GM12864 (cell line): ENCODE results near the gene SLC24A3.

Experiments
- DNase-seq: peaks from one replicate; pipeline ENCODE4 v3.0.0-alpha.2; 2011; ENCODE audit warnings: low read depth
- H3K4me3 ChIP-seq: 2 replicates; pipeline ENCODE4 v1.5.1; 2011; ENCODE audit warnings: mild to moderate bottlenecking, low read depth, low read length, control low read depth
- TF ChIP-seq, protein P1 (sequence below): IDR thresholded peaks from 2 replicates; pipeline ENCODE4 v1.5.1; 2011; ENCODE audit warnings: low read depth, mild to moderate bottlenecking, moderate library complexity, low read length, control low read depth, inconsistent platforms; ENCODE audit errors: missing control alignments

SLC24A3 gene

DNA sequence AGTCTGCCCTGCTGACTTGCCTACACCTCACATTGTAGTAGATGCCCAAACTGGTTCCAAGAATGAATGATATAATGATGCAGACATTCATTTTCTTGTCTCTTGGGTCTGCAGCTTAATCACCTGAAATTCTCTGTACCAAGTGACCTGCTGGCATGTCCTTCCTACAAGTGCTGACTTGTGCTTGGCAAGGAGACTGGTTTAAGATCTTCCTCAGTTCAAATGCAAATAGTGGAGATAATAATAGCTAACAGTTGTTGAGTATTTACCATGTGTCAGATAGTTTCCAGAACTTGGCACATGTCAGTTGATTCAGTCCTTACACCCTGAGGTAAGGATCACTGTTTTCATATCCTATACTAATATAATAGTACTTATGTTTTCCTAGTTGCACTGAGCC, 223.4 kb downstream of the SLC24A3 start:
- DNase-seq: no peak
- no peak overlapping the region for H3K4me3 ChIP-seq
- TF ChIP-seq, protein P1, sequence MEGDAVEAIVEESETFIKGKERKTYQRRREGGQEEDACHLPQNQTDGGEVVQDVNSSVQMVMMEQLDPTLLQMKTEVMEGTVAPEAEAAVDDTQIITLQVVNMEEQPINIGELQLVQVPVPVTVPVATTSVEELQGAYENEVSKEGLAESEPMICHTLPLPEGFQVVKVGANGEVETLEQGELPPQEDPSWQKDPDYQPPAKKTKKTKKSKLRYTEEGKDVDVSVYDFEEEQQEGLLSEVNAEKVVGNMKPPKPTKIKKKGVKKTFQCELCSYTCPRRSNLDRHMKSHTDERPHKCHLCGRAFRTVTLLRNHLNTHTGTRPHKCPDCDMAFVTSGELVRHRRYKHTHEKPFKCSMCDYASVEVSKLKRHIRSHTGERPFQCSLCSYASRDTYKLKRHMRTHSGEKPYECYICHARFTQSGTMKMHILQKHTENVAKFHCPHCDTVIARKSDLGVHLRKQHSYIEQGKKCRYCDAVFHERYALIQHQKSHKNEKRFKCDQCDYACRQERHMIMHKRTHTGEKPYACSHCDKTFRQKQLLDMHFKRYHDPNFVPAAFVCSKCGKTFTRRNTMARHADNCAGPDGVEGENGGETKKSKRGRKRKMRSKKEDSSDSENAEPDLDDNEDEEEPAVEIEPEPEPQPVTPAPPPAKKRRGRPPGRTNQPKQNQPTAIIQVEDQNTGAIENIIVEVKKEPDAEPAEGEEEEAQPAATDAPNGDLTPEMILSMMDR: no peak

DNA sequence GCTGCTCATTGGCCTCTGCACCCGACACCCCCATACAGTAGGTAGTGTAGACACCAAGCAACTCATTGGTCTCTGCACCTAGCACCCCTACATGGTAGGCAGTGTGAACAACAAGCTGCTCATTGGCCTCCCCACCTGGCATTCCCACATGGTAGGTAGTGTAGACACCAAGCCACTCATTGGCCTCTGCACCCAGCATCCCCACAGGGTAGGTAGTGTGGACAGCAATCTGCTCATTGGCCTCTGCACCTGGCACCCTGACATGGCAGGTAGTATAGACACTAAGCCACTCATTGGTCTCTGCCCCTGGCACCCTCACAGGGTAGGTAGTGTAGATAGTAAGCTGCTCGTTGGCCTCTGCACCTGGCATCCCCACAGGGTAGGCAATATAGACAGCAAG, 226.0 kb downstream of the SLC24A3 start:
- DNase-seq: no peak
- no peak overlapping the region for H3K4me3 ChIP-seq
- TF ChIP-seq, protein P1: no peak

DNA sequence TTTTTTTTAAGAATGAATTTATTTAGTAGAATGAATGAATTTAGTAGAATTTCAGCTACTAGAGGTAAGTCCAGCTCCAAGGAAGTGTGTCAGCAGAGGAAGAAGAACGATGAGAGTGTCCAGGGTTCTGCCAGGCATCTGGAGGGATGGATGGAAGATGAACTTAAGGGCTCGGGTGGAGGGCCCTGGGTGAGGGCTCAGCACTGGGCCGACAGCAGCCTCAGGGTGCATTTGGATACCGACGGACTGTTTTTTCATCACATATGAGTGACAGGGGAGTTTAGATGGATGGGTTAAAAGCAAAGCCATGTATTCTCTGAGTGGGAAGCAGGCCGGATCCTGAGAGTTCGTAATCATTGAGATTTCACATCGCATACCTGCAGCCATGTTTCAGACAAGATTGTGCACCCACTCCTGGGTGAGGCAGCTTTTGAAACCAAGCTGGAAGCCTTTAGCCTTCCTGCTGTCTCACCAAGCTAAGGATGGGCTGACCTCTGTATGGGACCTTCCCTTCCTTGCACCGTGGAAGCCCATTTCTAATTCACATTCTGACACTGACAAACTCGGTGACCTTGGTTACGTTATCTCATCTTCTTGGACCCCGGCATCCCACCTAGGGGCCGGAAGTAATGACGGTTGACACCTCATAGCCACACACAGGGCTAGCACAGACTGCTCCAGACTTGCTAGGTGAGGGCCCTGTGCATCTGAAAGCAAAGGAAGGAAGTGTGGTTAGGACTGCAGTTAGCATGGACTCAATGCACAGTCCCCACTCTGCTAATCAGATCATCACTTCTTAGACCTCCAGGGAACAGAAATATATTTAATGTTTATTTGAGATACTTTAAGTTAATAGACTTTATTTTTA, 228.5 kb downstream of the SLC24A3 start:
- no peak for DNase-seq
- TF ChIP-seq, protein P1: no peak
- no peak overlapping the region for H3K4me3 ChIP-seq

DNA sequence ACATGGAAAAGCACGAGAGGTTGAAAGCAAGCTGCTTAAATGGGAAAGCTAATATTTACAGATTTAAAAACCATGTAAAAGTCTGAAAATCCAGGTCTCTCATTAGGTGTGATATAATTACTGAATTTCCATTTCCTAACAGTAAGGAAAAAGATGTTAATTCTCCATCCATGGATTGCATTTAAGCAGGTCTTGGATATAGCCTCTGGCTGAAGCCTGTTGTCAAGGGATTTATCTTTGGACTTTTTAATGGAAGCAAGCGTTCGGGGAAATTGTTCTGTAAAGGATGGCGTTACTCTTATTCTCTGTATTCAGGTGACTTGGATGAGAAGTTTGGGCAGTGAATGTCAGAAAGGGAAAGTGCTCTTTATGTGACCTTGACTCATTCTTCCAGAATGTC, 233.8 kb downstream of the SLC24A3 start:
- no peak overlapping the region for H3K4me3 ChIP-seq
- DNase-seq: no peak
- TF ChIP-seq, protein P1: no peak

DNA sequence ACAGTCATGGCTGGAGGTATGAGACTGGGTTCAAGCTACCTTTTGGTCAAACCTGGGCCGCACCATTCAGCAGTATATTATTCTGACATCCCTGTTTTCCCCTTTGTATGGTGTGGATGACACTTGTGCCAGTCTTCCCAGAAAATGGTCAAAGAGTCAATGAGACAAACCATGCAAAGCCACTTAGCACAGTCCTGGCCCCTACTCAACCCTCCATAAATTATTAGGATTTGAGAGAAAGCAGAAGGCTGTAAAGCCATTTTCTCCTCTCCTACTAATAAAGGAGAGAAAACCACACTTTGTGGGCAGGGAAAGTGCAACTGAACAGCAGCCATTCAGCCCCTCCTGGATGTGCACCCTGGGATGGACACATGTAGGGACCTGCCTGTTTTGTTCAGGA, 236.2 kb downstream of the SLC24A3 start:
- DNase-seq: no peak
- TF ChIP-seq, protein P1: no peak
- H3K4me3 ChIP-seq: no peak overlapping the region

DNA sequence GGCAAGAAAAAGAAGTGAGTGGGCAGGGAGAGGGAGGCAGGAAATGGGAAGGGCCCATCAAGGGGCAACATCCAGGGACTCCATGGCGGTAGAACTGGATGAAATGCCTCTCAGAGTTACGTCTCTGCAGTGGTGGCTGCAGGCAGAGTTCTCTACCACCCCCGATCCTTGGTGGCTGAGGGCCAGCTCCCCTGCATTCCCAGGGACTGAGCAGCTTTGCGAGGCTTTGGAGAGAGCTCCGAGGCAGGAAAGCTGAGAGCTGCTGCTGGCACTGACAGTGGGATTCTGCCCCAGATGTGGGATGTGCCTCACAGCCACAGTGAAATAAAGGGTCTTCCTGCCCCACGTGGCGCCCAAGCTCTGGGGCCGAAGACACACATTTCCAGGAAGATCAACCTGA, 236.6 kb downstream of the SLC24A3 start:
- TF ChIP-seq, protein P1: no peak
- no peak for DNase-seq
- H3K4me3 ChIP-seq: no peak overlapping the region

DNA sequence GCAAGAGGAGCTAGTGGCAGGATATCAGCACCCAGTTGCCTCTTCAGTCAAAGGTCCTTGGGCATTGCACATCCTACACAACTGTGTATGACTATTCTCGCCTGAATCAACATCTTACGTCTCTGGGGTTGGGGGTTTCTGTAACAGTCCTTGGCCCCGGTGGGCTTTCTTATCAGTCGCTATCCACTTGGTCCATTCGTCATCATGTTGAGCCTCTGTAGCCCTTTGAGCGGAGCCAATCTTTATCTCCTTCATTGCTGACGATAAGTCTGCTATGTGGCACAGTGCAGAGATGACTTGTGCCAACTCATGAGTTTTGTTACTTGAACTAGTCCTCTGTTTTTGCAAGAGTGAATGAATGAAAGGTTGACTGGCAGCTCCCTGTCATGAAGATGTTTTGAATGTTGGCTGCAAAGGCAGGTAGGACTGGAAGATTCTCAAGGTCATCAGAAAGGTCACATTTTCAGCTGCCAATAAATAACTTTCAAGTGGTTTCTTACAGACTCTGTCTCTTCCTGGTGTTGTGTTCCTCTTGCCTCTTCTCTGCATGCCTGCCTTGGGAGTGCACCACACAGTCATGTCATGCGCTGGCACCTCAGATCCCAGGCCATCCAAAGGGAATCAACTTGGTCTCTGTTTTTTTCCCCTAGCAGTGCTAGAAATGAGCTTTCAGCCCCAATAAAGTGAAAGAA, 238.9 kb downstream of the SLC24A3 start:
- DNase-seq: no peak
- TF ChIP-seq, protein P1: no peak
- H3K4me3 ChIP-seq: no peak overlapping the region
